Measurements from ENCODE around the gene MED26.
"Not testable (repeated sequence)": the region's sequence is repeated elsewhere in the genome, so short reads cannot be mapped to it uniquely, and the experiment has no call there.

The MED26 gene

DNA sequence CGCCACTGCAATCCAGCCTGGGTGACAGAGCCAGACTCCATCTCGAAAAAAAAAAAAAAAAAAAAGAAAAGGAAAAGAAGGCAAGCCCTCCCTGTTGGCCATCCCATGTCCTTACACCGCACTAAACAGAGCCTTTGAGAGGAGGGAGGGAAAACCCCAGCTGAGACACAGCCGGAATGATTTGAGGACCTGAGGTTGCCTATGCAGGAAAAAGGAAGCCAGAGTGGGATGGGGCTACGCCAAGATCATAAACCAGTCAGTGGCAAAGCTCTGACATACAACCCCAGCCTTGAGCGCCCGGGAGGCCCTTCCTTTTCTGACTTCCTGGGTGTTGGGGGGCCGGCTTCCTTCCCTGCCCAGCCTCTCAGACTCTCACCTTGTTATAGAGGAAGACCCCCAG, 73.2 kb downstream of the MED26 start:
- CTCF ChIA-PET = no interaction called here
- Mint-ChIP-seq H3K27ac (no peak overlapping the region), H3K4me1 (peaks cover 14% of the 10 kb centered on the region), H3K4me3 (no peak overlapping the region), H3K27me3 (no peaks in the 10 kb centered on the region), H3K9me3 (no peaks in the 10 kb centered on the region), H3K36me3 (peaks cover 38% of the 10 kb centered on the region)
- DNase-seq = no peak

DNA sequence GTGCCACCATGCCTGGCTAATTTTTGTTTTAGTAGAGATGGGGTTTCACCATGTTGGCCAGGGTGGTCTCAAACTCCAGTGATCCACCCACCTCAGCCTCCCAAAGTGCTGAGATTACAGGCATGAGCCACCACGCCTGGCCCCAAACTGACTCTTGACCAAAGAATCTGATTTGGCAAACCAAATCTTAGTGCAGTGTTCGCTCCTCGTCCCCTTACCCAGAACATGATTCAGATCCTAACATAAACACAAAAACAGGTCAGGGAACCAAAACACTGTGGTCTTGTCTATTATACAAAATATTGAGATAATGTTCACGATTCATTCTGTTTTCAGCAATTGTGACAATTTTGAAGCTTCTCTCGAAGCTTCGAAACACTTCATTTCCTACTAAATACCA, 76.1 kb downstream of the MED26 start:
- DNase-seq, H3K27ac Mint-ChIP-seq, H3K9me3 Mint-ChIP-seq, H3K27me3 Mint-ChIP-seq, CTCF ChIA-PET, H3K4me3 Mint-ChIP-seq: not testable (repeated sequence)
- Mint-ChIP-seq H3K4me1 (peaks cover 16% of the 10 kb centered on the region), H3K36me3 (peaks cover 30% of the 10 kb centered on the region)

- Mint-ChIP-seq H3K27ac (no peak overlapping the region), H3K9me3 (no peaks in the 10 kb centered on the region), H3K27me3 (no peaks in the 10 kb centered on the region), H3K4me1 (peaks cover 18% of the 10 kb centered on the region), H3K4me3 (no peak overlapping the region), H3K36me3 (peaks cover 27% of the 10 kb centered on the region)
- CTCF ChIA-PET = no interaction called here
- DNase-seq = no peak
These were observed 79.0 kb downstream of the MED26 start for GRCh38 chr19:16548956-16549355.

GRCh38 chr19:16544473-16545231, 83.4 kb downstream of the MED26 start:
- H3K9me3 Mint-ChIP-seq = no peaks in the 10 kb centered on the region
- H3K27me3 Mint-ChIP-seq = no peaks in the 10 kb centered on the region
- CTCF ChIA-PET = no interaction called here
- peak overlapping the region; percentile 1 for H3K4me3 Mint-ChIP-seq
- DNase-seq = no peak
- peaks cover 42% of the 10 kb centered on the region for H3K4me1 Mint-ChIP-seq
- H3K27ac Mint-ChIP-seq = no peak overlapping the region
- peaks cover 19% of the 10 kb centered on the region for H3K36me3 Mint-ChIP-seq

DNA sequence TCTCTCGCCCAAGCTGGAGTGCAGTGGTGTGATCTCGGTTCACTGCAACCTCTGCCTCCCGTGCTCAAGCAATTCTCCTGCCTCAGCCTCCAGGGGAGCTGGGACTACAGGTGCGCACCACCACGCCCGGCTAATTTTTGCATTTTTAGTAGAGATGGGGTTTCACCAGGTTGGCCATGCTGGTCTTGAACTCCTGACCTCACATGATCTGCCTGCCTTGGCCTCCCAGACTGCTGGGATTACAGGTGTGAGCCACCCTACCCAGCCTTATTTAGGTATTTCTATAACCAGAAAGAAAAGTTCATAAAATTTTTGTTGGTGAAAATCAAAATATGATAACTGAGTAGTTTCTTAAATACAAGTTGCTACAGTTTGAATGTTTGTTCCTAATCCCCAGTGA, 84.3 kb downstream of the MED26 start:
- H3K4me1 Mint-ChIP-seq = peaks cover 45% of the 10 kb centered on the region
- H3K9me3 Mint-ChIP-seq, H3K27me3 Mint-ChIP-seq, DNase-seq: not testable (repeated sequence)
- H3K4me3 Mint-ChIP-seq = peak overlapping the region; percentile 87
- CTCF ChIA-PET = interaction anchor here (1.3 kb wide), 1 partner anchor 22 kb away, joined by 4 read pairs; no protein-coding TSS in a partner anchor
- H3K36me3 Mint-ChIP-seq = peaks cover 23% of the 10 kb centered on the region
- peak overlapping the region; percentile 85 for H3K27ac Mint-ChIP-seq

GRCh38 chr19:16542910-16543472, 85.0 kb downstream of the MED26 start:
- Mint-ChIP-seq H3K9me3 (no peaks in the 10 kb centered on the region), H3K27ac (peak overlapping the region; percentile 85), H3K36me3 (peaks cover 31% of the 10 kb centered on the region), H3K4me1 (peaks cover 53% of the 10 kb centered on the region), H3K27me3 (no peaks in the 10 kb centered on the region), H3K4me3 (peak overlapping the region; percentile 87)
- CTCF ChIA-PET = interaction anchor here (0.8 to 1.3 kb wide), 2 partner anchors 23 to 69 kb away, joined by 3 to 4 read pairs; no protein-coding TSS in a partner anchor
- peak; percentile 27 for DNase-seq

GRCh38 chr19:16542045-16542909, 85.7 kb downstream of the MED26 start, which contains the start of gene CHERP:
CHERP (minus strand) TSS chr19:16542437; CDS start chr19:16542378, 59 bp downstream.
- peaks cover 57% of the 10 kb centered on the region for H3K4me1 Mint-ChIP-seq

DNA sequence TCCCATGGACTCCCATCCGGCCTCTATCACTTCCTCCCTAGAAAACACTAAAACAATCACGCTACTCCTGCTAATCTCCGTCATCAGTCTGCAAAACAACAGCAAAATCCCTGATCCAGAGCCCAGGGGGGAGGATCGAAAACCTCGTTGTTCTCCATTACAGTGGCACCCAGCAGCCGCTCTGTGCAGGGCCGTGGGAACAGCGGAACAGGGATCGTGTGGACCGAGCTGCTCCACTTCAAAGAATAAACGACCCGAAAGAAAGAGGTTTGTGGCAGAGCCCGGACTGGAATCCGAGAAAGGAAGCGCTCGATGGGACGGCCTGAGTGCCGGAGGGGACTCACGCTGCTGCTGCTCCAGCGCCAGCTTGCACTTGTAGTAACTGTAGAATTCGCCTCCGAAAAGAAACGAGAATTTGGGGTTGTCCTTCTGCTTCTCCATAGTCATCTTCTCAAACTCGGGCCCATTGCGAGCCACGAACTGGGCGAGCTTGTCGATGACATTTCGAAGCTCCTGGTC, 86.4 kb downstream of the MED26 start:
- Mint-ChIP-seq H3K27me3 (no peaks in the 10 kb centered on the region), H3K9me3 (no peaks in the 10 kb centered on the region), H3K27ac (peak overlapping the region; percentile 83), H3K4me1 (peaks cover 57% of the 10 kb centered on the region), H3K36me3 (peaks cover 40% of the 10 kb centered on the region), H3K4me3 (peak overlapping the region; percentile 87)
- CTCF ChIA-PET = no interaction called here
- peak; percentile 47 for DNase-seq

More at GRCh38 chr19:16542045-16542909, 85.7 kb downstream of the MED26 start, which contains the start of gene CHERP:
- peak; percentile 96 for DNase-seq
- H3K27me3 Mint-ChIP-seq = no peaks in the 10 kb centered on the region
- peak within 1 kb of the TSS; percentile 85 for H3K27ac Mint-ChIP-seq
- CTCF ChIA-PET = interaction anchor here (0.8 to 1.3 kb wide), 2 partner anchors 24 to 70 kb away, joined by 3 to 4 read pairs; no protein-coding TSS in a partner anchor
- peak within 1 kb of the TSS; percentile 87 for H3K4me3 Mint-ChIP-seq
- peaks cover 35% of the 10 kb centered on the region for H3K36me3 Mint-ChIP-seq
- no peaks in the 10 kb centered on the region for H3K9me3 Mint-ChIP-seq

DNA sequence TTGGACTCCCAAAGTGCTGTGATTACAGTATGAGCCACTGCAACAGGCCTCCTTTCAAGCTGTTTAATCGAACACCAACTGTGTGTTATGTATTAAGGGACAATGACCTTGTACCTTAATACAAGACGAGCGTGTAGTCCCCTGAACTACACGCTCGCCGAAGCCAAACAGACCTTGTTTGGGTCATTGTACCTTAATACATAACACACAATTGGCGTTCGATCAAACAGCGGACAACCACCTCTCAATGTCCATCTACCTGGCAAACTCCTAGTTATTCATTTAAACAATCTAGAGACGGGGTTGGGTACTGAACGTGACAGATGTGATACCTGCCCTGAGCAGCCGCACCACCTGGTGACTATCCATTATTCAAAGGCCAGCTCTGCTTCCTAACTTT, 87.1 kb downstream of the MED26 start:
- Mint-ChIP-seq H3K9me3 (no peaks in the 10 kb centered on the region), H3K4me3 (peak overlapping the region; percentile 87), H3K27ac (peak overlapping the region; percentile 83), H3K36me3 (peaks cover 44% of the 10 kb centered on the region), H3K27me3 (no peaks in the 10 kb centered on the region), H3K4me1 (peaks cover 57% of the 10 kb centered on the region)
- CTCF ChIA-PET = no interaction called here
- DNase-seq = no peak

DNA sequence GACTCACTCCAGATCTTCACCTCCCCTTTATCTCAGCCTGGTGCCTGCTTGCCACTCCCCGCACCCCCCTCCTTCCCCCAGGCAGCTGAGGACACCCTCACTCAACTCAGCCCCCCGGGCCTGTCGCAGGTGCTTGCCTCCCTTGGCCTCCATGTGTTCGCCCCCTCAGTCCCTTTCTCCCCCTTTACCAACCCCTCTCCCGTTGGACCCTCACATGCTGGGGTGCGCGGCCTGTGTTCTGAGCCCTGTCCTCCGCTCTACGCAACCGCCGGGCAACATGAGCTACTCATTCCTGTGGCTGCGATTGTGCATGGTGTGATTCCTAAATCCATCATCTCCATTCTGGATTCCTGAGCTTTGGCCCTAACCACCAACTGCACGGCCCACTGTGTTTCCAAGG, 90.9 kb downstream of the MED26 start:
- no peaks in the 10 kb centered on the region for H3K27me3 Mint-ChIP-seq
- H3K4me1 Mint-ChIP-seq = peaks cover 37% of the 10 kb centered on the region
- CTCF ChIA-PET = no interaction called here
- H3K27ac Mint-ChIP-seq = no peak overlapping the region
- H3K36me3 Mint-ChIP-seq = peaks cover 57% of the 10 kb centered on the region
- no peak for DNase-seq
- no peaks in the 10 kb centered on the region for H3K9me3 Mint-ChIP-seq
- H3K4me3 Mint-ChIP-seq = no peak overlapping the region

DNA sequence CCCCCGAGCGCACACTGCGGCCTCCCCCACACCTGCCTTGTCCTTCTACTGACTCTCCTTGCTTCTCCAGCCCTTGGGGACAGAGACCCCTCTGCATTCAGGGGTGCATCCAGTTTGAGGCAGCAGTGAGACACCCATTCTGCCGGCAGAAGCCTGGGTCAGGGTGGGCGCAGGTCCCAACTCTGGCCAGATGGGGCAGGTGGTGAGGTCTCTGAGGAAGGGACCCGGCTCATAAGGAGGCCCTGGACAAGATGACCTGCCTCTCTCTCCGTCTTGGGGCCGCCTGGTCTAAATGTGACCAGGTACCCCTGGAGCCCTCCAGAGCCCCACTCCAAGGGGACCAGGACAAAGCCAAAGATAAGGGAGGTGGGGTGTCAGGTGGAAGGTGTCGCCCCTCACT, 91.9 kb downstream of the MED26 start:
- Mint-ChIP-seq H3K4me1 (peaks cover 30% of the 10 kb centered on the region), H3K27ac (no peak overlapping the region), H3K4me3 (no peak overlapping the region), H3K36me3 (peaks cover 61% of the 10 kb centered on the region), H3K27me3 (no peaks in the 10 kb centered on the region), H3K9me3 (no peaks in the 10 kb centered on the region)
- no peak for DNase-seq
- CTCF ChIA-PET = no interaction called here

DNA sequence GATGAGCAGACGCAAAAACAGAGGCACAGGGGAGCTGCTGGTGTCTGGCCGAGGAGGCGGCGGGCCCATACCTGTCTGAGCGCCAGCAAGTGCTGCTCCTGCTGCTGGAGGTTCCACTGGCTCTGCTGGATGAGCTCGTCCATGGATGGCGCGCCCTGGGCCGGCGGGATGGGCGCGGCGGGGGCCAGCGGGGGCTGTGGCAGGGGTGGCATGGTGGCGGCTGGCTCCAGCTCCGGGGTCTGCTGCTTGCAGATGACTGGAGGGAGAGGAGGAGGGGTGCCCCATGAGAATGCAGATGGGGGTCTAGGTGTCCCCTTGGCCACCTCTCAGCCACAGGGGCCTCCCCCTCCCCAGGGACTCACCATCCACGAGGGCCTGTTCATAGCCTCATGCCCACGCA, 92.6 kb downstream of the MED26 start:
- Mint-ChIP-seq H3K27ac (no peak overlapping the region), H3K4me1 (peaks cover 23% of the 10 kb centered on the region), H3K36me3 (peaks cover 63% of the 10 kb centered on the region), H3K9me3 (no peaks in the 10 kb centered on the region), H3K27me3 (no peaks in the 10 kb centered on the region), H3K4me3 (no peak overlapping the region)
- CTCF ChIA-PET = no interaction called here
- no peak for DNase-seq

DNA sequence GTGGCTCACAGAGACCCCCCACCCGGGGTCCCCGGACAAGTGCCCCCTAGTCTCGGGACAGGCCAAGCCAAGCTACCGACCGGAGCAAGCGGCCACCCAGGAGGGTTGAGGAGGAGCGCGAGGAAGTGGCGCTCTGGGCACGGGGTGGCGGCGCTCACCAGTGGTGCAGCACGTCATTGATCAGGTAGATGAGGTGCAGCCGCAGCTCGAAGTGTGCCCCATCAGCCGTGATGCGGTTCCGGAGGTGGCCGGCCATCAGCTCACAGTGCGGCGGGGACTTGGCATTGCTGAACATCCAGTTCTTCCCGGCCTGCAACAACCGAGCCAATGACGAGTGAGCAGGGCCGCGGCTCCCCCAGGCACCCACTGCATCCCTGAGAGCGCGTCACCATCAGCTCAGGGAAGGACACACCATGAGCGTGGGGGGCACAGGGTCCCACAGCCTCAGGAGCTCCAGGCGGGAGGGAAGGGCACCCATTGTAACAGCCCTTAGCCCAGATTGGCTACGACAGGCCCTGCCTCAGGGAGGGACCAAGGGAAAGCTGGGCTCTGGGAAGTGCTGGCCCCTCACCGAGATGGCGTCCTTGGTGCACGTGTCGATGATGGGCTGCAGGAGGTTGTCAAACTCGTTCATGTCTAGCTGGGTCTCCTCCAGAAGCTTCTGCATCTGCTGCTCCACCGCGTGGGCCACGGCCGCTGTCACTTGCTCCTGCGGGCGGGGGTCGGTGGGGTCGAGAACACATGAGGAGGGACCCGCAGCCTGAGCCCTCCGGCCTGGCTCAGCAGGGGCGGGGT, 95.4 kb downstream of the MED26 start:
- H3K27ac Mint-ChIP-seq = no peak overlapping the region
- H3K4me3 Mint-ChIP-seq = no peak overlapping the region
- H3K27me3 Mint-ChIP-seq = no peaks in the 10 kb centered on the region
- peaks cover 2% of the 10 kb centered on the region for H3K4me1 Mint-ChIP-seq
- peaks cover 59% of the 10 kb centered on the region for H3K36me3 Mint-ChIP-seq
- no peaks in the 10 kb centered on the region for H3K9me3 Mint-ChIP-seq
- CTCF ChIA-PET = no interaction called here
- no peak for DNase-seq

DNA sequence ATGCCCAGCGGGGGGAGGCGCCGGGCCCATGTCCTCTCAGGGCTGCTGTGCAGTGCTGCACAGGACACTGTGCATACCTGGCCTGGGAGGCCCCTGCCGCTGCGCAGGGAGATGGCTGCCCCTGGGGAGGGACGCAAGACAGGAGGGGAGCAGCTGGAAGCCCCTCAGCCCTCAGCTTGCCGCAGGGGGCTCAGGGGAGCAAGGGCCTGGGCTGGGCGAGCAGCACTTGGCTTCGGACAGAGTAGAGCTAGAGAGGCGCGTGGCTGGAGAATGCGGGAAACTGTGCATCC, 96.7 kb downstream of the MED26 start:
- H3K27me3 Mint-ChIP-seq = no peaks in the 10 kb centered on the region
- H3K9me3 Mint-ChIP-seq = no peaks in the 10 kb centered on the region
- H3K4me3 Mint-ChIP-seq = no peak overlapping the region
- CTCF ChIA-PET = no interaction called here
- no peak for DNase-seq
- H3K27ac Mint-ChIP-seq = no peak overlapping the region
- peaks cover 55% of the 10 kb centered on the region for H3K36me3 Mint-ChIP-seq
- H3K4me1 Mint-ChIP-seq = no peaks in the 10 kb centered on the region

Measured in activated naive CD4-positive, alpha-beta T cell treated with anti-CD3 and anti-CD28 coated beads, Interleukin-2, amount 10 ng/mL, durations not matched to agents 7 days and 5 days (primary cell).